GM12878 (cell line): ENCODE measurements around the gene TAOK2. TPM values are rescaled to one million over a fixed set of nuclear protein-coding genes. Genes with fewer than 3 reads are reported as not detected.

Source experiments
- ATAC-seq: fragments of 200-7000 bp; cut with Tn5 transposase; 3 replicates; pipeline ENCODE4 v1.9.1; 2020; ENCODE audit warnings: mild to moderate bottlenecking, moderate library complexity
- BruUV-seq: library from RNA; stranded (reverse); fragments of 400-500 nt; replicated peaks from 2 replicates; lab custom pipeline; 2021; lab: Mats Ljungman, UMichigan
- CTCF ChIA-PET: fragments of 300-600 bp; sonication (Branson Sonifier 250); formaldehyde crosslinking; extraction: SDS; loops from one replicate; lab custom pipeline; 2021; ENCODE audit warnings: inconsistent platforms; lab: Yijun Ruan, JAX
- POLR2A ChIA-PET: fragments of 350-600 bp; formaldehyde crosslinking; extraction: SDS; loops from one replicate; lab custom pipeline; 2021; ENCODE audit warnings: inconsistent platforms; lab: Charles Lee
- RAD21 ChIA-PET: fragments of 300-600 bp; sonication (Branson Sonifier 250); formaldehyde crosslinking; loops from one replicate; lab custom pipeline; 2023; ENCODE audit warnings: antibody characterized with exemption; ENCODE audit not compliant: unreplicated experiment; lab: Charles Lee
- SMC1A ChIA-PET: fragments of 300-600 bp; sonication (Branson Sonifier 250); formaldehyde crosslinking; loops from one replicate; lab custom pipeline; 2023; ENCODE audit not compliant: unreplicated experiment, uncharacterized antibody; lab: Charles Lee
- DNase-seq: peaks from one replicate; pipeline ENCODE4 v3.0.0-alpha.2; 2011; ENCODE audit warnings: low read depth, low spot score
- FAIRE-seq: peaks from 3 replicates; lab custom pipeline; 2011; peaks lifted over from hg19 to GRCh38; lab: Jason Lieb, UNC
- H2AFZ ChIP-seq: 2 replicates; pipeline ENCODE4 v1.6.0; 2011; ENCODE audit warnings: low read depth, low read length, control low read depth; ENCODE audit not compliant: control insufficient read depth
- H3K27ac ChIP-seq: 2 replicates; pipeline ENCODE4 v1.5.1; 2011; ENCODE audit warnings: control low read depth; ENCODE audit not compliant: control insufficient read depth, insufficient read depth
- H3K27me3 ChIP-seq, 2 experiments: replicated peaks in 1 of 2; 2 replicates each; pipeline versions ENCODE4 v1.6.0 to v1.6.1; 2011; ENCODE audit warnings: low read length in 1 of 2; ENCODE audit not compliant: control insufficient read depth in 2 of 2, insufficient read depth in 2 of 2
- H3K36me3 ChIP-seq, 2 experiments: 2 replicates each; pipeline ENCODE4 v1.5.1; 2011; ENCODE audit warnings: low read length in 1 of 2; ENCODE audit not compliant: control insufficient read depth in 2 of 2, insufficient read depth in 2 of 2
- H3K4me1 ChIP-seq: 2 replicates; pipeline ENCODE4 v1.6.1; 2011; ENCODE audit warnings: mild to moderate bottlenecking, low read length, moderate library complexity, mixed read lengths; ENCODE audit not compliant: control insufficient read depth, insufficient read depth
- H3K4me2 ChIP-seq: 2 replicates; pipeline ENCODE4 v1.6.0; 2011; ENCODE audit warnings: control low read depth; ENCODE audit not compliant: control insufficient read depth, insufficient read depth
- H3K4me3 ChIP-seq: fragments of 200-600 bp; sonication (generic); 2 replicates; pipeline ENCODE4 v1.5.1; 2016
- H3K79me2 ChIP-seq: 2 replicates; pipeline ENCODE4 v1.6.0; 2011; ENCODE audit warnings: low read length; ENCODE audit not compliant: control insufficient read depth, insufficient read depth
- H3K9ac ChIP-seq: 2 replicates; pipeline ENCODE4 v1.8.0; 2011; ENCODE audit warnings: low read length, control low read depth, mixed read lengths; ENCODE audit not compliant: control insufficient read depth, insufficient read depth
- H3K9me3 ChIP-seq: replicated peaks from 3 replicates; pipeline ENCODE4 v1.5.1; 2011; ENCODE audit warnings: mild to moderate bottlenecking, low read length; ENCODE audit not compliant: control insufficient read depth, insufficient read depth
- H4K20me1 ChIP-seq: 2 replicates; pipeline ENCODE4 v1.6.0; 2011; ENCODE audit not compliant: control insufficient read depth, insufficient read depth
- CBX5 ChIP-seq: sonication (generic); IDR thresholded peaks from 2 replicates; pipeline ENCODE4 v1.6.1; 2016; ENCODE audit warnings: low read depth, moderate library complexity, mild to moderate bottlenecking, inconsistent platforms
- CREM ChIP-seq: IDR thresholded peaks from 2 replicates; pipeline ENCODE4 v1.6.1; 2014; ENCODE audit warnings: antibody characterized with exemption, low read depth
- HDAC6 ChIP-seq: fragments of 200-600 bp; sonication (generic); IDR thresholded peaks from one replicate; pipeline ENCODE4 v1.8.0; 2017; ENCODE audit warnings: antibody characterized with exemption; ENCODE audit not compliant: unreplicated experiment
- MYC ChIP-seq: IDR thresholded peaks from 2 replicates; pipeline ENCODE4 v1.6.1; 2011; ENCODE audit warnings: mild to moderate bottlenecking, low read length, moderate library complexity, inconsistent platforms; ENCODE audit not compliant: insufficient read depth, insufficient replicate concordance, insufficient read length, severe bottlenecking
- NFIC ChIP-seq: IDR thresholded peaks from 2 replicates; pipeline ENCODE4 v1.6.1; 2012; ENCODE audit warnings: low read depth, mild to moderate bottlenecking, inconsistent platforms, low read length, moderate library complexity
- TCF3 ChIP-seq: IDR thresholded peaks from 2 replicates; pipeline ENCODE4 v1.6.1; 2012; ENCODE audit warnings: low read depth, mild to moderate bottlenecking, low read length, borderline replicate concordance; ENCODE audit not compliant: insufficient read depth
- TCF7 ChIP-seq: IDR thresholded peaks from 2 replicates; pipeline ENCODE4 v1.6.1; 2014; ENCODE audit warnings: antibody characterized with exemption, borderline replicate concordance
- WRNIP1 ChIP-seq: IDR thresholded peaks from 2 replicates; pipeline ENCODE4 v1.6.1; 2011; ENCODE audit warnings: low read depth, low read length, improper control_type of control experiment, borderline replicate concordance
- YBX1 ChIP-seq: fragments of 450-650 bp; IDR thresholded peaks from 2 replicates; pipeline ENCODE4 v1.6.1; 2016; ENCODE audit warnings: antibody characterized with exemption
- ZNF24 ChIP-seq: fragments of 450-650 bp; IDR thresholded peaks from 2 replicates; pipeline ENCODE4 v1.6.1; 2017; ENCODE audit warnings: antibody characterized with exemption, mild to moderate bottlenecking
- ZNF274 ChIP-seq: IDR thresholded peaks from one replicate; pipeline ENCODE4 v1.8.0; 2011; ENCODE audit not compliant: insufficient read length, insufficient read depth
- WGBS: methylation state at CpG from one replicate; pipeline ENCODE4 v1.1.6; 2016; ENCODE audit warnings: low lambda C conversion rate; ENCODE audit not compliant: insufficient replicate concordance, insufficient coverage; ENCODE audit errors: missing lambda C conversion rate; 5-methylcytosine and 5-hydroxymethylcytosine counted together
- in situ Hi-C: fragments of 300-500 bp; cut with MboI; formaldehyde crosslinking; loops from 9 replicates; pipeline ENCODE4 v1.14.3; 2018; ENCODE audit warnings: mixed read lengths
- intact Hi-C: fragments of 100-400 bp; cut with micrococcal nuclease; formaldehyde crosslinking; loops from one replicate; pipeline ENCODE4 v1.14.2; 2022; ENCODE audit not compliant: unreplicated experiment
- polyA plus RNA-seq, 11 experiments: library from polyadenylated mRNA; depleted of rRNA in 4 of 11; unstranded in 6 of 11; stranded (reverse) in 5 of 11; fragments of >200 nt; fragmentation: Nextera tagmentation in 4 of 11; fragmentation: Illumina TruSeq in 1 of 11; extraction: Ambion mirVana in 4 of 11; extraction: Trizol in 1 of 11; gene quantifications; 1 replicate in 1 of 11; 2 replicates in 10 of 11; pipeline versions ENCODE4 v1.2.1 to v1.2.3, GENCODE V29; 2011 to 2016; ENCODE audit warnings: inconsistent platforms in 2 of 11, missing spikeins in 2 of 11, low read depth in 1 of 11
- total RNA-seq, 4 experiments: library from RNA; depleted of rRNA in 3 of 4; stranded (reverse); fragments of >200 nt in 3 of 4; fragmentation: Illumina TruSeq in 1 of 4; extraction: Trizol in 1 of 4; gene quantifications; 2 replicates each; pipeline versions ENCODE4 v1.2.1 to v1.2.3, GENCODE V29; 2013 to 2021
- TF ChIP-seq, protein P1 (sequence below): IDR thresholded peaks from 2 replicates; pipeline ENCODE4 v1.6.1; 2012; ENCODE audit warnings: low read depth, low read length, improper control_type of control experiment
- TF ChIP-seq, protein P2 (sequence below): fragments of 450-650 bp; IDR thresholded peaks from 2 replicates; pipeline ENCODE4 v1.6.1; 2017; ENCODE audit warnings: mild to moderate bottlenecking, moderate library complexity

TAOK2 gene
- total and polyA plus RNA-seq, 10 of the 15 experiments (the other 5 are each of a cell fraction or from before 2014, with no cell fraction given): 0.14 to 40.2 (median 11.6) TPM

DNA sequence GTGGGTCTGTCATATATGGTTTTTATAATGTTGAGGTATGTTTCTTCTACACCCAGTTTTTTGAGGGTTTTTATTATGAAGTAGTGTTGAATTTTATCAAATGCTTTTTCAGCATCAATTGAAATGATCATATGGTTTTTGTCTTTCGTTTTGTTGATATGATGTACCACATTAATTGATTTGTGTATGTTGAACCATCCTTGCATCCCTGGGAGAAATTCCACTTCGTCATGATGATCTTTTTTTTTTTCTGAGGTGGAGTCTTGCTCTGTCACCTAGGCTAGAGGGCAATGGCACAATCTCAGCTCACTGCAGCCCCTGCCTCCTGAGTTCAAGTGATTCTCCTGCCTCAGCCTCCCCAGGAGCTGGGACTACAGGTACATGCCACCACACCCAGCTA lies 25.8 kb upstream of the TAOK2 start:
- CTCF ChIA-PET: no interaction called here
- 20% methylated on average over 2 of the region's 2 CpGs for WGBS
- no peaks in the 10 kb centered on the region for H3K79me2 ChIP-seq
- POLR2A ChIA-PET: no interaction called here
- no peak overlapping the region for H3K27ac ChIP-seq
- TF ChIP-seq WRNIP1 (no peak), HDAC6 (no peak), YBX1 (no peak), CREM (no peak)
- no peaks in the 10 kb centered on the region for H3K36me3 ChIP-seq
- H2AFZ ChIP-seq: no peak overlapping the region
- no TSS peak for BruUV-seq
- no peak overlapping the region for H3K9ac ChIP-seq
- SMC1A ChIA-PET: interaction anchor here (0.8 kb wide), 1 partner anchor 21 kb away, joined by 4 read pairs; no protein-coding TSS in a partner anchor
- in situ Hi-C loops: no loop called here
- H3K4me1 ChIP-seq: no peaks in the 10 kb centered on the region
- RAD21 ChIA-PET: no interaction called here
- H3K4me2 ChIP-seq: no peak overlapping the region
- DNase-seq (no peak), FAIRE-seq (no peak), ATAC-seq (no peak)
- no peak overlapping the region for H3K4me3 ChIP-seq
- intact Hi-C loops: no loop called here
- no peaks in the 10 kb centered on the region for H3K27me3 ChIP-seq
- no peaks in the 10 kb centered on the region; the same call in 2 of the 3 replicates for H3K9me3 ChIP-seq
- H4K20me1 ChIP-seq: no peaks in the 10 kb centered on the region

DNA sequence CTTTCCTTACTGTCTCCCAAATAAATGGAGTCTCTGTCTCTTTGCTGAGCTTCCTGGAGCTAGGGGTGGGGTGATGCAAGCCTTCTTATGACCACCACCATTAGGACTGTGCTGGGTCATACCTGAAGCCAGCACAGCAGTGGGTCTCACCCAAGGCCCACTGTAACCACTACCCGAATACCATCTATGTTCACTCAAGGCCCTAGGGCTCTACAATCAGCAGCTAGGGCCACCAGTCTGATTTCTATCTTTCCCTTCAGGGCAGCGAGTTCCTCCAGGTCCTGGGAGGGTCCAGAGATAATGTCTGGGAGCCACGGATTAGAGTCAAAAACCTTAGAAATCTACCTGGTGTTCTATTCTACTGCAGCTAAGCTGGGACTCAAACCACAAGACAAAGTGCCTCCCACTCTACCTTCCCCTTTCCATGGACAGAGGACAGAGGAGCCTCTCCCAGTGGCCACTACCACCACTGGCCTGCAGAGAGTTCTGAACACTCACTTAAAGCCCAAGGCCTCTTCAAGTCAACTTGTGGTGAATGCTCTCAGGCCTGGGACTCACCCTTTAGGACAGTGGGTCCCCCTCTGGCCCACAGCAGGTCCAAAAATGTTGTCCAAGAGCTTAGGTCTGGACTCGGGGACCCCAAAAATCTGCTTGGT lies 22.7 kb upstream of the TAOK2 start:
- H3K4me1 ChIP-seq: no peaks in the 10 kb centered on the region
- H3K36me3 ChIP-seq: no peaks in the 10 kb centered on the region
- in situ Hi-C loops (no loop called here), intact Hi-C loops (no loop called here)
- WGBS: 23% methylated on average over 4 of the region's 4 CpGs
- POLR2A ChIA-PET: interaction anchor here (0.6 to 1.0 kb wide), 2 partner anchors 43 to 111 kb away, joined by 3 to 4 read pairs; no protein-coding TSS in a partner anchor
- RAD21 ChIA-PET: no interaction called here
- BruUV-seq: no TSS peak
- DNase-seq: no peak
- CTCF ChIA-PET: no interaction called here
- H3K4me2 ChIP-seq: no peak overlapping the region
- H3K9ac ChIP-seq: no peak overlapping the region
- no peak overlapping the region for H2AFZ ChIP-seq
- H4K20me1 ChIP-seq: no peaks in the 10 kb centered on the region
- SMC1A ChIA-PET: no interaction called here
- H3K27me3 ChIP-seq: no peaks in the 10 kb centered on the region
- H3K79me2 ChIP-seq: no peaks in the 10 kb centered on the region
- no peak for ATAC-seq
- H3K27ac ChIP-seq: no peak overlapping the region
- no peaks in the 10 kb centered on the region; the same call in 2 of the 3 replicates for H3K9me3 ChIP-seq
- FAIRE-seq: no peak
- no peak overlapping the region for H3K4me3 ChIP-seq
- TF ChIP-seq, protein P1, sequence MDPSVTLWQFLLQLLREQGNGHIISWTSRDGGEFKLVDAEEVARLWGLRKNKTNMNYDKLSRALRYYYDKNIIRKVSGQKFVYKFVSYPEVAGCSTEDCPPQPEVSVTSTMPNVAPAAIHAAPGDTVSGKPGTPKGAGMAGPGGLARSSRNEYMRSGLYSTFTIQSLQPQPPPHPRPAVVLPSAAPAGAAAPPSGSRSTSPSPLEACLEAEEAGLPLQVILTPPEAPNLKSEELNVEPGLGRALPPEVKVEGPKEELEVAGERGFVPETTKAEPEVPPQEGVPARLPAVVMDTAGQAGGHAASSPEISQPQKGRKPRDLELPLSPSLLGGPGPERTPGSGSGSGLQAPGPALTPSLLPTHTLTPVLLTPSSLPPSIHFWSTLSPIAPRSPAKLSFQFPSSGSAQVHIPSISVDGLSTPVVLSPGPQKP: no peak
- no peak for TF ChIP-seq MYC
- no peak for TF ChIP-seq ZNF274
- no peak for TF ChIP-seq NFIC
- no peak for TF ChIP-seq TCF7
- no peak for TF ChIP-seq ZNF24
- no peak for TF ChIP-seq TCF3
- no peak for TF ChIP-seq CBX5
- TF ChIP-seq, protein P2, sequence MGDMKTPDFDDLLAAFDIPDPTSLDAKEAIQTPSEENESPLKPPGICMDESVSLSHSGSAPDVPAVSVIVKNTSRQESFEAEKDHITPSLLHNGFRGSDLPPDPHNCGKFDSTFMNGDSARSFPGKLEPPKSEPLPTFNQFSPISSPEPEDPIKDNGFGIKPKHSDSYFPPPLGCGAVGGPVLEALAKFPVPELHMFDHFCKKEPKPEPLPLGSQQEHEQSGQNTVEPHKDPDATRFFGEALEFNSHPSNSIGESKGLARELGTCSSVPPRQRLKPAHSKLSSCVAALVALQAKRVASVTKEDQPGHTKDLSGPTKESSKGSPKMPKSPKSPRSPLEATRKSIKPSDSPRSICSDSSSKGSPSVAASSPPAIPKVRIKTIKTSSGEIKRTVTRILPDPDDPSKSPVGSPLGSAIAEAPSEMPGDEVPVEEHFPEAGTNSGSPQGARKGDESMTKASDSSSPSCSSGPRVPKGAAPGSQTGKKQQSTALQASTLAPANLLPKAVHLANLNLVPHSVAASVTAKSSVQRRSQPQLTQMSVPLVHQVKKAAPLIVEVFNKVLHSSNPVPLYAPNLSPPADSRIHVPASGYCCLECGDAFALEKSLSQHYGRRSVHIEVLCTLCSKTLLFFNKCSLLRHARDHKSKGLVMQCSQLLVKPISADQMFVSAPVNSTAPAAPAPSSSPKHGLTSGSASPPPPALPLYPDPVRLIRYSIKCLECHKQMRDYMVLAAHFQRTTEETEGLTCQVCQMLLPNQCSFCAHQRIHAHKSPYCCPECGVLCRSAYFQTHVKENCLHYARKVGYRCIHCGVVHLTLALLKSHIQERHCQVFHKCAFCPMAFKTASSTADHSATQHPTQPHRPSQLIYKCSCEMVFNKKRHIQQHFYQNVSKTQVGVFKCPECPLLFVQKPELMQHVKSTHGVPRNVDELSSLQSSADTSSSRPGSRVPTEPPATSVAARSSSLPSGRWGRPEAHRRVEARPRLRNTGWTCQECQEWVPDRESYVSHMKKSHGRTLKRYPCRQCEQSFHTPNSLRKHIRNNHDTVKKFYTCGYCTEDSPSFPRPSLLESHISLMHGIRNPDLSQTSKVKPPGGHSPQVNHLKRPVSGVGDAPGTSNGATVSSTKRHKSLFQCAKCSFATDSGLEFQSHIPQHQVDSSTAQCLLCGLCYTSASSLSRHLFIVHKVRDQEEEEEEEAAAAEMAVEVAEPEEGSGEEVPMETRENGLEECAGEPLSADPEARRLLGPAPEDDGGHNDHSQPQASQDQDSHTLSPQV: no peak
